ENCODE measurements around the gene PNPLA2.

DNA sequence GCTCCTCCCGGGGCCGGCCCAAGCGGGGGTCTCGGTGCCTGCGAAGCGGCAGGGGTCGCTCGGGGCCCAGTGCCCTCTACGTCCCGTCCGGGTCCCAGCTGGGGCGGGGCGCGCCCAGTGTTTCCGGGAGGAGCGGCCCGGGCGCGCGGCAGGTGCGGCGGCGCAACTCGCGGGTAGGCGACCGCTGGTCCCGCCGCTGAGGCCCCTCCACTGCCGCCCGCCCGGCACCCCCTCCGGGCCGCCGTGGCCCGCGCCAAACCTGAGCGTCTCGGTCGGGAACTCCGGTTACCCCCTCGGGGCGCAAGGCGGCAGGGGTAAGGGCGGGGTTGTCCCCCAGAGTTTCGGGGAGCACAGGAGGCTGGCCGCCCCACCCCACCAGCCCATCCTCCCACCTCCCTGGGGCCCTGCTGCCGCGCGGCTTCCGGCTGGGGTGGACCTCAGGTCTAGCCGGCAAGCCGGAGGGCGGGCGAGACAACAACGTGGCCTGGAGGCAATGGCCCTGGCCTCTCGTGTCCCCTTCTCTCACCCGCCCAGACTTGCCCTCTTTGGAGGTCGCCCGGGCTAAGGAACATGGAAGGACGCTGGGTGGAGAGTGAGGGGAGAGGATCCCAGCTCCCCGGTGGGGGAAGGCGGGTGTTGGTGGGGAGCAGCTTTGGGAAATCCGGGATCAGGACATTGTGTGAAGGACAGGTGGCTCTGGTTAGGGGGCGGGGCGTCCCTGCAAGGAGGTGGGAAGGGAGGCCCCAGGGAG lies 8.6 kb downstream of the PNPLA2 start:
- TF ChIP-seq POLR2A (IDR thresholded peaks at IDR 0.05; ENCODE audit: low read depth, low read length), result peak; percentile 74
- TF ChIP-seq, protein P1, sequence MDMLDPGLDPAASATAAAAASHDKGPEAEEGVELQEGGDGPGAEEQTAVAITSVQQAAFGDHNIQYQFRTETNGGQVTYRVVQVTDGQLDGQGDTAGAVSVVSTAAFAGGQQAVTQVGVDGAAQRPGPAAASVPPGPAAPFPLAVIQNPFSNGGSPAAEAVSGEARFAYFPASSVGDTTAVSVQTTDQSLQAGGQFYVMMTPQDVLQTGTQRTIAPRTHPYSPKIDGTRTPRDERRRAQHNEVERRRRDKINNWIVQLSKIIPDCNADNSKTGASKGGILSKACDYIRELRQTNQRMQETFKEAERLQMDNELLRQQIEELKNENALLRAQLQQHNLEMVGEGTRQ (IDR thresholded peaks at IDR 0.05; ENCODE audit: borderline replicate concordance, low read depth, low read length), result no peak
- TF ChIP-seq SIN3A (IDR thresholded peaks at IDR 0.05; ENCODE audit: low read depth, low read length), result no peak
- no peak for TF ChIP-seq RUNX3 (IDR thresholded peaks at IDR 0.05; ENCODE audit: low read length)
- no peak for TF ChIP-seq MXI1 (IDR thresholded peaks at IDR 0.05; ENCODE audit: low read depth, low read length)
- TF ChIP-seq POLR2AphosphoS5 (IDR thresholded peaks at IDR 0.05; ENCODE audit: low read length), result no peak
- TF ChIP-seq SPI1 (IDR thresholded peaks at IDR 0.05; ENCODE audit: borderline replicate concordance, insufficient read depth, low read depth, low read length), result no peak
- TF ChIP-seq, protein P2, sequence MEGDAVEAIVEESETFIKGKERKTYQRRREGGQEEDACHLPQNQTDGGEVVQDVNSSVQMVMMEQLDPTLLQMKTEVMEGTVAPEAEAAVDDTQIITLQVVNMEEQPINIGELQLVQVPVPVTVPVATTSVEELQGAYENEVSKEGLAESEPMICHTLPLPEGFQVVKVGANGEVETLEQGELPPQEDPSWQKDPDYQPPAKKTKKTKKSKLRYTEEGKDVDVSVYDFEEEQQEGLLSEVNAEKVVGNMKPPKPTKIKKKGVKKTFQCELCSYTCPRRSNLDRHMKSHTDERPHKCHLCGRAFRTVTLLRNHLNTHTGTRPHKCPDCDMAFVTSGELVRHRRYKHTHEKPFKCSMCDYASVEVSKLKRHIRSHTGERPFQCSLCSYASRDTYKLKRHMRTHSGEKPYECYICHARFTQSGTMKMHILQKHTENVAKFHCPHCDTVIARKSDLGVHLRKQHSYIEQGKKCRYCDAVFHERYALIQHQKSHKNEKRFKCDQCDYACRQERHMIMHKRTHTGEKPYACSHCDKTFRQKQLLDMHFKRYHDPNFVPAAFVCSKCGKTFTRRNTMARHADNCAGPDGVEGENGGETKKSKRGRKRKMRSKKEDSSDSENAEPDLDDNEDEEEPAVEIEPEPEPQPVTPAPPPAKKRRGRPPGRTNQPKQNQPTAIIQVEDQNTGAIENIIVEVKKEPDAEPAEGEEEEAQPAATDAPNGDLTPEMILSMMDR (IDR thresholded peaks at IDR 0.05 in 2 of 3, conservative IDR thresholded peaks at IDR 0.05 in 1 of 3; ENCODE audit: control insufficient read depth in 2 of 3, extremely low read depth in 1 of 3, insufficient read depth in 1 of 3, low read depth in 3 of 3, low read length in 3 of 3), result no peak
- no peak for TF ChIP-seq RFX5 (IDR thresholded peaks at IDR 0.05; ENCODE audit: low read depth, low read length)
- TF ChIP-seq, protein P3, sequence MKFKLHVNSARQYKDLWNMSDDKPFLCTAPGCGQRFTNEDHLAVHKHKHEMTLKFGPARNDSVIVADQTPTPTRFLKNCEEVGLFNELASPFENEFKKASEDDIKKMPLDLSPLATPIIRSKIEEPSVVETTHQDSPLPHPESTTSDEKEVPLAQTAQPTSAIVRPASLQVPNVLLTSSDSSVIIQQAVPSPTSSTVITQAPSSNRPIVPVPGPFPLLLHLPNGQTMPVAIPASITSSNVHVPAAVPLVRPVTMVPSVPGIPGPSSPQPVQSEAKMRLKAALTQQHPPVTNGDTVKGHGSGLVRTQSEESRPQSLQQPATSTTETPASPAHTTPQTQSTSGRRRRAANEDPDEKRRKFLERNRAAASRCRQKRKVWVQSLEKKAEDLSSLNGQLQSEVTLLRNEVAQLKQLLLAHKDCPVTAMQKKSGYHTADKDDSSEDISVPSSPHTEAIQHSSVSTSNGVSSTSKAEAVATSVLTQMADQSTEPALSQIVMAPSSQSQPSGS (IDR thresholded peaks at IDR 0.05; ENCODE audit: low read length), result no peak
- TF ChIP-seq NR2C2 (IDR thresholded peaks at IDR 0.05; ENCODE audit: borderline replicate concordance, control insufficient read depth, insufficient read length, low read depth), result no peak

All from GM12878 (cell line).